ENCODE results near the gene PDLIM4. TPM values are rescaled to one million over a fixed set of nuclear protein-coding genes. Genes with fewer than 3 reads are reported as not detected.

Gene PDLIM4
- total RNA-seq, 6 experiments from 2014 or later: 0.24 to 0.95 (median 0.40) TPM; not detected in 2

DNA sequence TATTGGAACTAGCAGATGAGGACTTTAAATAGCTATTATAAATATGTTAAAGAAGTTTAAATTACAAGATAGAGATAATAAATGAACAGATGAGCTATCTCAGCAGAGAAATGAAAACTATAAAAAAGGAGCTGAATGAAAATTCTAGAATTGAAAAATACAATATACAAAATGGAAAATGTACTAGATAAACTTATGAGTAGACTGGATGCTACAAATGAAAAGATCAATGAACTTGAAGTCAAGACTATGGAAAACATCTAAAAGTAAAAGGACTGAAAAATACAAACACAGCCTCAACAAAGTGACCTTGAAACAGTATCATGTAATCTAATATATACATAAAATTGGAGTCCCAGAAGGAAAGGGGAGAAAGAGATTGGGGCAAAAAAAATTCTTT lies 10.7 kb upstream of the PDLIM4 start:
- intact Hi-C loops (cut with DNase I): no loop called here
- no peak for ATAC-seq

DNA sequence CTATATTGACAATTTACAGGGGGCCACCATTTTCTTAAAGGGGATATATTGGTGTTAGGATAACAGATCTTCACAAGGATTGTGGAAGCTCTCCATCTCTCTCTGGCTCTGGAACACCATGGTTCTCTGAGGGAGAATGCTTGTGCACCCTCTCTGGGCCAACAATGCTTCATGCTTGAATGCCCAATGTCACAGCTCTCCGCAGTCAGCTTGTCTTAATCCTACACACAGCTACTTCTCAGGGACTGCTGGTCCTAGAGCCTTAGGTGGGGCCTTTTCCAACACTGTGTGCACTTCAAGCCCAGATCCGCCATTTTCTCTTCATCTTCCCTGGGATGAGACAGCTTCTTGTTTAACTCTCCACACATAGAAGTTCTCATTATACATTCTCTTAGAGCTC lies 6.9 kb upstream of the PDLIM4 start:
- no peaks in the 10 kb centered on the region for H3K27me3 ChIP-seq
- intact Hi-C loops (cut with DNase I): no loop called here
- WGBS (ENCODE audit: insufficient coverage, low coverage, low lambda C conversion rate, missing lambda C conversion rate): 91% methylated on average over 2 of the region's 2 CpGs
- H3K36me3 ChIP-seq: no peaks in the 10 kb centered on the region
- DNase-seq (peak in 1 of 3 donors; percentile 13), ATAC-seq (no peak)
- TF ChIP-seq, protein P1, sequence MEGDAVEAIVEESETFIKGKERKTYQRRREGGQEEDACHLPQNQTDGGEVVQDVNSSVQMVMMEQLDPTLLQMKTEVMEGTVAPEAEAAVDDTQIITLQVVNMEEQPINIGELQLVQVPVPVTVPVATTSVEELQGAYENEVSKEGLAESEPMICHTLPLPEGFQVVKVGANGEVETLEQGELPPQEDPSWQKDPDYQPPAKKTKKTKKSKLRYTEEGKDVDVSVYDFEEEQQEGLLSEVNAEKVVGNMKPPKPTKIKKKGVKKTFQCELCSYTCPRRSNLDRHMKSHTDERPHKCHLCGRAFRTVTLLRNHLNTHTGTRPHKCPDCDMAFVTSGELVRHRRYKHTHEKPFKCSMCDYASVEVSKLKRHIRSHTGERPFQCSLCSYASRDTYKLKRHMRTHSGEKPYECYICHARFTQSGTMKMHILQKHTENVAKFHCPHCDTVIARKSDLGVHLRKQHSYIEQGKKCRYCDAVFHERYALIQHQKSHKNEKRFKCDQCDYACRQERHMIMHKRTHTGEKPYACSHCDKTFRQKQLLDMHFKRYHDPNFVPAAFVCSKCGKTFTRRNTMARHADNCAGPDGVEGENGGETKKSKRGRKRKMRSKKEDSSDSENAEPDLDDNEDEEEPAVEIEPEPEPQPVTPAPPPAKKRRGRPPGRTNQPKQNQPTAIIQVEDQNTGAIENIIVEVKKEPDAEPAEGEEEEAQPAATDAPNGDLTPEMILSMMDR (IDR thresholded peaks at IDR 0.05): no peak
- TF ChIP-seq POLR2A (IDR thresholded peaks at IDR 0.05): no peak
- H3K9me3 ChIP-seq: no peaks in the 10 kb centered on the region
- no peak overlapping the region for H3K27ac ChIP-seq
- H3K4me1 ChIP-seq: no peaks in the 10 kb centered on the region
- H3K4me3 ChIP-seq: no peak overlapping the region

More for the DNA sequence above, 10.7 kb upstream of the PDLIM4 start:
- no peaks in the 10 kb centered on the region for H3K4me1 ChIP-seq
- H3K27me3 ChIP-seq: no peaks in the 10 kb centered on the region
- no peak for DNase-seq
- TF ChIP-seq POLR2A (IDR thresholded peaks at IDR 0.05): no peak
- TF ChIP-seq, protein P1 (IDR thresholded peaks at IDR 0.05): no peak
- H3K27ac ChIP-seq: no peak overlapping the region
- H3K36me3 ChIP-seq: no peaks in the 10 kb centered on the region
- H3K4me3 ChIP-seq: no peak overlapping the region
- H3K9me3 ChIP-seq: no peaks in the 10 kb centered on the region

DNA sequence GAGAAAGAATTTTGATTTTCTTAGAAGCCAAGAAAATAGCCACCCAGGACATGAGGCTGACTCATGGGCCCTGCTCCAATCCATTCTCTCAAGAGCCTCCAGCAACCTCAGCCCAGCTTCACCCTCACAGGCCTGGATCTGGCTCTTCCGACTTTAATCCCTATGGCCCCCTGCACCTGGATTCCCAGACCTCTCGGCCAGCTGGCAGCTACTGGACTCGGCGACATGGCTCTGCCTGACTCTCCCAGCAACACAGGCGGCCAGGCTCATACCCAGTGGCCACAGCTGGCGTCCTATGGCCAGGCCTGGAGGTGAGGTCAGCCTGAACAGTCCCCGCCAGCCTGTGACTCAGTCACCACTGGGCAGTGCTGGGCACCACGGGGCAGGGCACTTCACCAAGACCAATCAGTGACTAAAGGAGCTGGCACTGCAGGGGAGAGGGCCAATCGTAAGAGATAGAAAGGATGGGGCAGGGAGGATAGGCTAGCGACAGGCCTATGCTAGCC lies 6.2 kb upstream of the PDLIM4 start:
- H3K4me3 ChIP-seq: no peak overlapping the region
- H3K4me1 ChIP-seq: no peaks in the 10 kb centered on the region
- no peak overlapping the region for H3K27ac ChIP-seq
- H3K36me3 ChIP-seq: no peaks in the 10 kb centered on the region
- WGBS (ENCODE audit: insufficient coverage, low coverage, low lambda C conversion rate, missing lambda C conversion rate): 80% methylated on average over 1 of the region's 10 CpGs
- H3K9me3 ChIP-seq: no peaks in the 10 kb centered on the region
- no peak for ATAC-seq
- intact Hi-C loops (cut with DNase I): no loop called here
- peak in 1 of 3 donors; percentile 29 for DNase-seq
- no peaks in the 10 kb centered on the region for H3K27me3 ChIP-seq
- TF ChIP-seq, protein P1 (IDR thresholded peaks at IDR 0.05): no peak
- no peak for TF ChIP-seq POLR2A (IDR thresholded peaks at IDR 0.05)

DNA sequence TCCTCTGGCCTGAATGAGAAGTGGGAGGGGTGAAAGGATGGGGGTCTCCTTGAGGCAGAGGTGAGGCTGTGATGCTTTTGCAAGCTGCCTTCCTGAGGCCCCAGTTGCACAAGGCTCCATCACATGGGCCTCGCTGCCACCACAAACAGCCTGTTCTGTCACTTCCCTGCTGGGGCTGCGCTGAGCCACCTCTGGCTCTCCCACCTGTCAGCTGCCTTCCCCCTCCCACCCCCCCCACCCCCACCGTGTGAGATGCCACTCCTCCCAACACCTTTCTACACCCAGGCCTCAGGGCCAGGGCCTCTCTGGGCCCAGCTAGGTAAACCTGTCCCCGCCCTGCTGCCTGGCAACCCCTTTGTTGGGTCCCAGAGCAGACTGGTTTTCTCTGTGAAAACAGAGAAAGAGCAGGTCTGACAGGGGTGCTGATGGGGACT lies 4.5 kb upstream of the PDLIM4 start:
- WGBS (ENCODE audit: insufficient coverage, low coverage, low lambda C conversion rate, missing lambda C conversion rate): 11% methylated on average over 1 of the region's 4 CpGs
- Histone ChIP-seq H3K9me3 (no peaks in the 10 kb centered on the region), H3K27me3 (no peaks in the 10 kb centered on the region), H3K27ac (no peak overlapping the region), H3K4me1 (peaks cover 0 to 2% (median 0%) of the 10 kb centered on the region in 4 donors), H3K36me3 (no peaks in the 10 kb centered on the region), H3K4me3 (no peak overlapping the region)
- DNase-seq (no peak), ATAC-seq (no peak)
- intact Hi-C loops (cut with DNase I): no loop called here
- TF ChIP-seq, protein P1 (IDR thresholded peaks at IDR 0.05): no peak
